Stimulated activated CD4-positive, alpha-beta T cell treated with anti-CD3 and anti-CD28 coated beads, Interleukin-2, amount 100 ng/mL, for 24 hours (primary cell): Measurements from ENCODE around the gene ARHGAP32.

Experiments
- DNase-seq, 2 donors: peaks; one replicate each; pipeline ENCODE4 v3.0.0-alpha.2; 2020

The ARHGAP32 gene

DNA sequence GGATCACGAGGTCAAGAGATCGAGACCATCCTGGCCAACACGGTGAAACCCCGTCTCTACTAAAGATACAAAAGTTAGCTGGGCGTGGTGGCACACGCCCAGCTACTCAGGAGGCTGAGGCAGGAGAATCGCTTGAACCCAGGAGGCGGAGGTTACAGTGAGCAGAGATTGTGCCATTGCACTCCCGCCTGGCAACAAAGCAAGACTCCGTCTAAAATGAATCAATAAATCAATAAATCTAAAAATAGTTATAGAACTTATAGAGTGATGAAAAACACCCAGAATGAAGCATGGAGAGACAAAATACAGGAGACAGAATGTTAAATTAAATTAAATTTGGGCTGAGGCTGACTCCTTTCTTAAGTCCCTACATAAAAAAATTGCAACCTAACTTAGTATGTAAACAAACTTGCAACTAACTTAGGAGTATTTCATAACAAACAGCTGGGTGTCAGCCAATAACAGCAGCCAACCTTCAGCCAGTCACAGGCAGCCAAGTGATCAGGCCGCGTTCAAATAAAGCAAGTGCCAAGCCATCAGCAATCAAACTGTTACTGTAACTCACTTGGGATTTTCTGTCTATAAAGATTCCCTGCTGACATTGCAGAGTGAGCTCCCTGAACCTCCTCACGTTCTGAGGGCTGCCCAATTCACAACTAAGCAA is 242.2 kb downstream of the ARHGAP32 start:
- DNase-seq, result no peak

DNA sequence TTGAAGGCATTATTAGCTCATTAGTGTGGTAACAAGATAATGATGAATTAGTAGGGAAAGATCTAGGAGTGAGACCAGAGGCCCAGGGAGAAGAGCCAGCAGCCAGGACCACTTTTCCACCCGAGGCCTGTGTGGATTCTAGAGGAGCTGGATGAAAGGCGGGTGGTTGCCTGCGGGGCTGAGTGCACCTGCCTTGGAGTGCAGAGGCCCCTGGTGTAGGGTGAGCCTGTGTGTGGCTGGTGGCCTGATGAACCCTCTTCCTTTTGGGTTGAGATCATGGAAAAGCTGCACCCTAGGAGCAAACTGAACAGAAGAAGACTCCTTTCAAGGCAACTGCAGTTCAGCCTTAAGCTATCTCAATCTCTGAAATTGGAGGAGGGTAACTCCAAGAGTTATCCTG is 243.5 kb downstream of the ARHGAP32 start:
- DNase-seq, result no peak

DNA sequence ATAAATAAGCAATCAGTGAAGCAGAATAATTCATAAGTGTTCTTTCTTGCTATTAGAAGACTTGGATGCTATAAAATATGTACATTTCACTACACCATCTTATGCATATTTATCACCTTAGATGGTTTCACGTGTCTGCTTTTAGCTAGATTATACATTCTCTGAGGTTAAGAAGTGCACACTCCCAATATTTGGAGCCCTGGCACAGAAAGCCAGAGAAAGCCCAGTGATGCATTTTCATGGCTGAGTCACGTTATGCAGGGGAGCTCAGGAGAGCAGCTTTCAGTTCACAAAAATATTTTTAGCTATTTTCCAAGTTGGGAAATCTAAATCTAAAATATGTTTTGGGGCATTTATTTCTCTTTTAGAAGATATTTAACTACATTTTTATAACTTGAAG is 244.4 kb downstream of the ARHGAP32 start:
- DNase-seq, result no peak

DNA sequence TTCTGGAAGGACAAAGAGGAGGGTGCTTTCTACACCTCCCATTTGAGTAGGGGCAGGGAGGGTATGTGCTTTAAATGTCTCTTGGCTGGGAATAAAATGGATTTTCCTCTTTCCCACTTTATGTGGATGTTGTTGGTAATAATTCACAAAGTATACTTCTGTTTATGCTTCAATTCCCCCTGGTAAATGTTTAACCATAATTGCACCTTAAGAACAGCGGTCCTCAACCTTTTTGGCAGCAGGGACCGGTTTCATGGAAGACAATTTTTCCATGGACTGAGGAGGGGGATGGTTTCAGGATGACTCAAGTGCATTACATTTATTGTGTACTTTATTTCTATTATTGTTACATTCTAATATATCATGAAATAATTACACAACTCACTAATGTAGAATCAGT is 245.5 kb downstream of the ARHGAP32 start:
- DNase-seq, result no peak

DNA sequence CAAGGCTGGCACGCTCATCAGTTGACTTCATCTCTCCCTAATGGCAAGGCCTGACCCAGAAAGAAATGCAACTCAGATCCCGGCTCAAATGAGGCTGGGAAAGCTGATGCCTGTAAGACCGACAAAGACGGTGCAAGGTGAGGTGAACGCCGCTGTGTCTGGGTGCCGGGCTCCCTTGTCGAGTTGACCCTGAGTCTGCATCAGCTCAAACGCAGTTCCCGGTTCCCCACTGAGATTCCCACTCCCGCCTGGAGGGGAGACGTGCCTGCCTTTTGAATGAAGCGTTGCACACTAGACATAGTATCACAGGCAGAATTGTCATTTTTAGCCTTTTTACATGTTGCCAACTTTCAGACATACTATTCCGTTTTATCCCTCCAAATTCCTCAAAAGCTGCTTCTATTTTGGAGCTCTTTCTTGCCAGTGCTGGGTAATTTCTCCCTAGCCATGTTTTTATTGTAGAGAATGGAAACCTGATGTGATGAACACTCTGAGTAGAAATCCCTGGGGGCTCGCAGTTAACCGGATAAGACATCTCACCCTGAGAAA is 248.6 kb downstream of the ARHGAP32 start:
- no peak for DNase-seq

DNA sequence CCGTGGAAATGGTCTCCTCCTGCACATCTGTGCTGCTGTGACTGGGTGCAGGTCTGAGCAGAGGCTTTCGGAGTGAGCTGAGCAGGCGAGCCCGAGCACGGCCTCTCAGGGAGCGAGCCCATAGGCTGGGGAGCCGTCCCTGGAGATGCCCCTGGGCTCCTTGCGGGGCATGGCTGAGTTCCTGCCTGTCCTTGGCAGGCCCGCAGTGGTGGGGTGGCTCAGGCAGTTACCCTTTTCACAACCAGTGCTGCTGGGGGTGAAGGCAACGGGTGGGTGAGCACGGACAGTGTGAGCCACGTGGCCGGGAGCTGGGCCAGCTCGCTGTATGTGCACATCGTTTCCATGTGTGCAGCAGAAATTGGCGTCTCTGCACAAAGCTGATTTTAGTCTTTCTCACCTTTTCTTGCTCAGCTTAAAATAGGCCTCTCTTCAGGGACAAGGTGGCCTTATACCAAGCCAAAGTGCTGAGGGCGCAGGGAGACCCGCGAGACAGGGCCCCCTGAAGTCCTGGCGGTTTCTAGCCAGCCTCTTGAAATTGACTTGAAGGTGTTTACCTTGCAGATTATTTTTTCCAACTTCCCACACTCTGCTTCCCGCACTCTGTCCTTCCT is 249.2 kb downstream of the ARHGAP32 start, which contains the start of gene TP53AIP1:
Gene TP53AIP1 (minus strand): TSS at position 55 of the 611 bp plus-strand sequence. CDS start 5,053 bp downstream, outside the sequence.
- DNase-seq, result no peak

DNA sequence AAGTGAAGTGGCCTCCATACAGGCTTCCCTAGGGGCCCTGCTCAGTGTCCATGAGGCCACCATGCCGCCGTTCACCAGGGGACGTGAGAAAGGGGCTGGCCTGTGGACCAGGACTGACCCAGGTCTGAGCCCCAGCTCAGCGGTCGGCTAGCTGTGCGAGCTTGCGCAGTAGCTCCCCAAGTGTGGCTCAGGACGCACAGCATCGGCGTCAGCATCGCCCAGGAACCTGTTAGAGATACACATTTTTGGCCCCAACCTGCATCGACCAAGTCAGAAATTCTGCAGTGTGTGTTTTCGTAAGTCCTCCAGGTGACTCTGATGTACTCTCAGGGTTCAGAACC is 249.9 kb downstream of the ARHGAP32 start:
- DNase-seq, result no peak

DNA sequence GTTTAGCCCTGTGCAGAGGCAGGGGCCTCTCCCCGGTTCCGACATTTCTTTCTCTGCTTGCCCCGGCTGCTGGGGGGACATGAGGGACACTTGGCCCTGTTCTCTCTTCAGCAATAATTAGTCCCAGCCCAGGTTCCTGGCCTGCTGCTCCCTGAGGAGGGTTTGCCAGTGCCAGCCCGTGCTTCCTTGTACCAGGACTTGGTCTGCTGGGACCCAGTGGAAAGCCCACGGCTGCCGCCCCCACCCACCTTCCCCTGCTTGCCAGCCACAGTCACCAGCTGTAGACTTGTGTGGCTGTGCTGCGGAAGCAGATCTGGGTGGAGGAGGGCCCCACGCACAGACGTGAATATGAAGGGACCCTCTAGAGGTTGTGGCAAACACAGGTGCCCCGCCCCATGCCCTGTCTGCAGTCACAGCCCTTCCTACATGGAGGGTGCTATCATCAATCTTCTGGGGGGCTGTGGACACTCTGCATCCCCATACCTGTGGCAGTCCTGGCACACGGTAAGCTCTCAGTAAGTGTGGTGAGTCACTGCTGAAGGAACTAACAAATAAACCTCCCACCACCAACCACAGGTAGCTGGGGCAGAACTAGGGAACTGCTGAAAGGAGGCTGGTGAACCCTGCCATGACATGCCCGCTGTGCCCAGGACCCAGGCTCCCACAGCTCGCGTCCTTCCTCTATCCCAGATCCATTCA is 250.4 kb downstream of the ARHGAP32 start:
- no peak for DNase-seq

DNA sequence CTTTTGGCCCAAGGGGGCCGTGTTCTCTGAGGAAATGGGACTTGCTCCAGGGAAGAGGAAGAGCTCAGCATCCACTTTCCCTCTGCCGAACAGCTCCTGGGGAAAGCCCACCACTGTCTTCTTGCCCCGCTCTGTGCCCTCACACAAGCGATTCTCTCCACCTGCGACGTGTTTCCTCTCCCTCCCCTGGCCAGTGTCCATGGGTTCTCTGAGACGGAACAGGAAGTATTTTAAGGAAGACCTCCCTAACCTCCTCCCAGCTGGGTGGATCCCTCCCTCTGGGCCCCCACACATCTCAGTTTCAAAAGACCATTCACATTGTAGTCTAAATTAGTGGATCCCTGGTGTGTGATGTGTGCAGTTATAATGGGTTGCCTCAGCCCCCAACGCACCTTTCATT is 251.0 kb downstream of the ARHGAP32 start:
- no peak for DNase-seq

DNA sequence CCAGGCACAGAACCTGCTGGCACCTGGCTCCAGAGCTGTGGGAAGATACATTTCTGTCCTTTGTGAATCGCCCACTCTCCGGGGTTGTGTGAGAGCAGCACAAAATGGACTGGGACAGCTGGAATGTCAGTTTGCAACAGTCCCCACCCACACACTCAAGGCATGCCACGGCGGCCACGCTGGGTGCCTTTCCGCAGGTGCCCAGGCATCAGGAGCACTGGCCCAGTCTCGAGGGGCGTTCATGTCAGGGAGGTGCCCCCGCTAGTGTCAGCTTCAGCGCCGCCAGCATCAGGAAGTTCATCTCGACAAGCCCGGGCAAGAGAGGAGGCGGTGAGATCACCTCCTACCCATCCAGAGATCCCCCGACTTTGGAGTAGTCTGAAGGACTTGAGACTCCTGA is 251.5 kb downstream of the ARHGAP32 start:
- DNase-seq, result no peak

DNA sequence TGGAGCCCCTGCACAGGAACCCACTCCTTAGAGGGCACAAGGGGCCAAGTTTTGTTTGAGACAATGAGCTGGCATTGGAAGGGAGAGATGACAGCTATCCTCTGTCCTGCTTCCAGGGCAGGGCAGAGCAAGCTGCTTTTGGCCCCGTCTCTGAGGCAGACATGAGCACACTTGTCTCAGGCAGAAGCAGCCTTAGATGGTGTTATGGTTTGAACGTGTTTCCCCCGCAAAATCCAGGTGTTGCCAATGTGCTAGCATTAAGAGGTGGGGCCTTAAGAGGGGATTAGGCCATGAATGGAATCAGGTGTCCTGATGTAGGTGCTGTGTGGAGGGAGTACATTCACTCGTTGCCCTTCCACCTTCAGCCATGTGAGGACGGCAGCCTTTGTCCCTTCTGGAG is 252.0 kb downstream of the ARHGAP32 start:
- DNase-seq, result no peak

DNA sequence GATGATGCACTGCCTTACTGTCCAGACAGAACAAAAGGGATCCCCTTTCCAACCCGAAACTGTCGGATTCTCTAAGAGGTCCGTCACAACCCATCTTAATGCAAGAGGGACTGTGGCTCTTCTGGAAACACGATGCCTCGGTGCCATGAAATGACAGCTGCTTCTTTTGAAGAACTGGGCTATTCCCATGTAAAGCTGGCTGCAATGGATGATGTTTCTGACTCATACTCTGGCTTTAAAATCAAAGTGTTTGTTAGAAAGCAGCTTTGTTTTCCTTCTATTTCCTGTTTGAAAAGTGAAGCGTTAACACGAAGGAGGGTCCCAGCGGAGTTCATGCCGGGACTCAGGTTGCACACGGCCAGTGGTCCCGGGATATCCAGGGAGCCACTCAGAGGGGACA is 252.5 kb downstream of the ARHGAP32 start:
- DNase-seq, result no peak

DNA sequence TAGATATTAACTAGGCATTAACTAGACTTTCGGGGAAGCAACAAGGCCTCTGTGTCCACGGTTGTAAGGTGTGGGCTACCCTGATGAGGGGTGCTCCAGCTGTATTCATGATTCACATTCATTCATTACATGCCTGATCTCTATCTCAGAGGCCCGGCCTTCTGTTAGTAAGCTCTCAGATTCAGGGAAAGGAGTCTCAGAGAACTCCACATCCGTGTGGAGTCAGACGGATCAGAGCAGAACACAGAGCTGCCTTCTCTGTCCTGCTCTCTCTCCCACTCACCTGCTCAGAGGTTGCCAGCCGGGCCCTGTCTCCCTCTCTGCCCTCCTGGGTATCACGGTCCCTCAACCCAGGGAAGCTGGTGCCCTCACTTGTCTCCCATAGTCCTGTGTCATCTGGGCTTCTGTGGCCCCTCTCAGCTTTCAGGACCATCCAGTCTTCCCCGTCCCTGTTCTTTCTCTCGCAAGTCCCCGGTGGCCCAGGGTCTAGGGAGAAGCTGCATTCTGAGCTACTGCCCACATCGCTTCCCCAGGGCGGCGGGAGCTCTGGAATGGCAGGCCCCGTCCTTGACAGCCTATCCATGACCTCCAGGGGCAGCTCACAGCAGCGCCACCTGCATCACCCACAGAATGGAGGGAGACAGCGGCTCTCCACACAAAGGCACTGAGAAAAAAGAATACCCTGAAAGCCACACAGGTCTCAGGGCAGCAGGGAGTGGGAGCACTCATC is 253.8 kb downstream of the ARHGAP32 start:
- no peak for DNase-seq

DNA sequence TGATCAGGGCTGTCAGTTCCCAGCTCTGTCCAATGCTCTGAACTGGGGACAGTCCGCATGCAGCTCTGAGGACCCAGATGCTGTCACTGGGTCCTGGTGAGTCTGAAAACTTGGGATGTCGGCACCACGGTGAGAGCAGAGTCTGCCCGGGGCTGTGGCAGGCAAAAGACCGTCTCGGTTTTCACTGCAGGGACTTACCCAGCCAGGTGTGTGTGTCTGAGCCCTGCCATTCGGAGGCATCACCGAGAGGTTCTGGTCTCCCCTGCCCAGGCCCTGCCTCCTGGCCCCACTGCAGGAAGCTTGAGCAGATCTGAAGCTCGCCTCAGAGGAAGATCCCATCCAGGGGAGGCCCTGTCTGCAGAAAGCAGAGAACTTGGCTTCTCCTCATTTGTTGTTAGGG is 254.6 kb downstream of the ARHGAP32 start:
- no peak for DNase-seq

DNA sequence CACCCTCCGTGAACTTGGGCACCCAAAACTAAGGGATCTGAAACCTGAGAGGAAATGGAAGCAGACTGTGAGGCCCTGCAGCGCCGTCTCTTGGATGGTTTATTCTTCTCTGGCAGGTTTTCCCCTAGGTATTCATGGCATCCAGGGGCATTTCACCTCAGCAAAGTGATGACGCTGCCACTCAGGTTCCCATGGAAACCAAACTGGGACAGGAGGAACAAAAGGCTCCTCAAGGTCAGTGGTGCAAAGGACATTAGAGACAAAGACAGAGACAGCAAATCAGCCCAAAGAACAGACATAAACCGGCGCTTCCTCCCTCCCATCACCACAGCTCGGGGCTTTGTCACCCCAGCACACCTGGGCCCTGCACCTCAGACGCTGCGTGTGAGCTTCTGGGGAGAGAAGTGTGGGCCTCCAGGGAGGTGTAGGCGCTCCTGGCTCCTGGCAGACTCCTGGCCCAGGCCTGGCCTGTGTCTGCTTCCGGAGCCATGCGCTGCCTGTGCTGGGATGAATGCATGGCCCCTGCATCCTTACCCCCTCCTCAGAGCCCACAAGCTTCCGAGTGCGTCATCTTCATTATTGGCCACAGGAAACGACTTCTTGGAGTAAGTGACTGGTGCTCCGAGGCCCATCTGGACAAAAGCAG is 255.4 kb downstream of the ARHGAP32 start:
- no peak for DNase-seq

DNA sequence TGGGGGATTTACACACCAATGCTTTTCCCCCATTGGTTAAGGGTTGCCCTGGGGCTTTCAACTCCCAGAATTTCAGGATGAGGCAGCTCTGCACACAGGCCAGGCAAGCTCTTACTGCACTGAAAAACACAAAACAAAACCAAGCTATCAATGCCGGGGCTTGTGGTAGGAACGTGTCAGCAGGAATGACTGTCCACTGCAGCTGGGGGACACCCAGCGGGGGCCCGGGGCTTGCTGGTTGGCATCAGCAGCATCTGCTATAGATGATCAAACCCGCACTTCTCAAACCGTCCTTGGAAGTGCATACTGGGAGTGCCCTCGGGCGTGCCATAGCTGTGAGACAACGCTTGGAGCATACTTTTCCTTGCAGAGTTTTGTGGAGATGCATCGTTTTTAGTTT is 257.2 kb downstream of the ARHGAP32 start:
- no peak for DNase-seq

DNA sequence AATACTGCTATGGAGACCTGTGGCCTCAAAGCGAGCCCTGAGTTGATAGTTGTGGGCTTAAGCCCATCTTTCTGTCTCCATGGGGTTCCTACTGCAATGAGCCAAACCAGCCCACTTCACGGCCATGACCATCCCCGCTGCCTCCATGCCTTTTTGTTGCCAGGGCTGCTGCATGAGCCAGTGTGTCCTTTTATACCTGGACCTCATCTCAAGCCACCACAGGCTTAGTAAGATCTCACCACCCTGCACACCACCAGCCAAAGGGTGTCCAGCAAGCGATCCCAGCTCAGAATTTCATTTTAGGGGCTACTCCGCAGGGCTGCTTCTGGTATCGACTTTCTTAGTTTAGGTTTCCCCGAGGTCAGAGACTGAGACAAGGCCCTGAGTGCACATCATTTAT is 257.8 kb downstream of the ARHGAP32 start:
- no peak for DNase-seq

DNA sequence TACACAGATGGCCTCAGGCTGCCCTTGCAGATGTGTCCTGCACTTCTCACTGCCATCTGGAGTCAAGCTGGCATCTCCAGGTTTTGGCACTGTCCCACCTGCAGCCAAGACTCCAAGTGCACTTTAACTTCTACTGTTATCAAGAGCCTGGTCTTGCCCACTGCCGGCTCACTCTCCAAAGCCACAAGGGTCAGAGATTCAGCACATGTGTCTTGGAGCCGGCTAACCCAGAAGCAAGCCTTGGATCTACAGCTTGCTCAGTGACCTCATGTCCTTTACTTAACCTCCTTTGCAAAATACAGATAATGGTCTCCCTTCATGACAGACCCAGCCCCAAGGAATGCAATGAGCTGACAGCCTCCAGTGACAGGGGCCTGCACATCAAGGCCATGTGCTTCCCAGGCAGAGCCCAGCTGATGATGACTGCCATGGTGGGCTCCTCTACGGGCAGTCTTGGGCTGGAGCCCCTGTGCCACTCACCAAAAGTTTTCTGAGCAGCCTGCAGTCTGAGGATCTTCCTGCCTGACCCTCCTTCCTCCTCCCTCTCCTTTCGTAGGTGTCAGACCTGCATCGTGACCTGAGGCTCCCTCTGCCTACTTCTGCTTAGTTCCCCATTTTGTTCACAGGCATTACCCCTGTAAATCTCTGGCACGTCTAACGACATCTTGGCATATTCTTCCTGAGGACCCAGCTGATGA is 258.5 kb downstream of the ARHGAP32 start:
- DNase-seq, result no peak

DNA sequence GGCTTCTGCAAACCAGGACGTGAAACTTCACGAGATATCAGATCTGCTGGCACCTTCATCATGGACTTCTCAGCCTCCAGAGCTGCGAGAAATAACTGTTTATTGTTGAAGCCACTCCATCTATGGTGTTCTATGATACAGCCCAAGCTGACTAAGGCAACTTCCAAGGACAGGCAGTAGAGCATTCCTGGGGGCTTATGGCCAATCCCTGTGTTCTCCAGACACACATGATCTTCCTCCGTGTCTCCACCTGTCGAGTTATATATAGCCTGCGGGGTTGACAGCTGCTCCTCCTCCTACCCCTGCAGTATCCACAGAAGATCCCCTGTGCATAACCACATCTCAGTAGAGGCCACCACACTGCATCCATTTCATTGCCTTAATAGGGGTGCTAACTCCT is 260.5 kb downstream of the ARHGAP32 start:
- no peak for DNase-seq

DNA sequence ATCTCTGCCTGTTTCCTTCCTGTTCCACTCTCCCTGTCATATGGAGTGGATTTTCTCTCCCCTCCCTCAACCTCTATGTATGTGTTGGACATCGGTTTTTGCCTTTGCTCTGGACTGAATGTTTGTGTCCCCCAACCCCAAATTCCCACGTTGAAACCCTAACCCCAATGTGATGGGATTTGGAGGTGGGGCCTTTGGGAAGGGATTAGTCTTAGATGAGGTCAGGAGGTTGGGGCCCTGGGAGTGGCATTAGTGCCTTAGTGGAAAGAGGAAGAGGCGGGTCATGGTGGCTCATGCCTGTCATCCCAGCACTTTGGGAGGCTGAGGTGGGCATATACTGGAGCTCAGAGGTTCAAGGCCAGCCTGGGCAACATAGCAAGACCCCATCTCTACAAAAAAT is 261.1 kb downstream of the ARHGAP32 start:
- DNase-seq, result no peak

DNA sequence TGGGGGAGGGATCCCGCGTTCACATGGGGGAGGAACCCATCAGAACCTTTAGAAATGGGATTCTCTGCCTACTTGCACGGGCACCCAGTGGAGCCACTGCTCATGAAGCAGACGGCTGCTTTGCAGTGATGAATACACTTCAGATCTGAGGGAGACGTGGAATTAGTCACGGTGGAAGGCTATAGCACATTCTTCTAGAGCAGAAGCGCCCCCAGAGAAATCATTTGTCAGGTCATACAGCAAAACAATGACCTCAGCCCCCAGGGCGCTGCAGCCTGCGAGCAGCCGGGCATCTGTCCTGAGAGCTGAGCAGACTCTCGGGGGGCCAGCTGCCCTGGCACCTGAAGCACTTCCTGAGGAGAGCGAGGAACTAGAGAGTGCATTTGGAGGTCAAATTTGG is 262.1 kb downstream of the ARHGAP32 start:
- no peak for DNase-seq

DNA sequence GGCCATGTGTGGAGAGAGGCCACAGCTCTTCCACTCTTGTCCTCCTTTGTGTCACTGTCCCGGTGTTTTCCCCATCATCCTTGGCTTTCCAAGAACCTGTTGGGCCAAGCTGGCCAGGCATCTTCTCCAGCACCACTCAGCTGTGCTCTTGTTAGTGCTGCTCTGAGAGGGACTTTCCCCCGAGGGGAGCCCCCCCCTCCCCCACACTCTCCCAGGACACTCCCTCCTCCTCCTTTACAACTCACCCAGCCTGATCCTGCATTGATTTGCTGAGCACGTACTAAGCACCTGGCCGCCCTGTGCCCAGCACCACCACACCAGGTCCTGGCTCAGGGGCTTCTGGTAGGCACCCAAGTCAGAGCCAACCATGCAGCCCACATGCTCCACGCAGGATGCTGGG is 262.7 kb downstream of the ARHGAP32 start:
- peak in 1 of 2 donors; percentile 15 for DNase-seq
